HG03521 (cell line): ENCODE data around the gene PDIA5.
"Not testable (repeated sequence)": the region's sequence is repeated elsewhere in the genome, so short reads cannot be mapped to it uniquely, and the experiment has no call there.

Source experiments
- ATAC-seq: cut with Tn5 transposase; IDR thresholded peaks from one replicate; pipeline ENCODE4 v1.9.1; 2021; ENCODE audit warnings: mild to moderate bottlenecking, moderate library complexity; ENCODE audit not compliant: unreplicated experiment

The PDIA5 gene

GRCh38 chr3:123112232-123112631, 45.4 kb downstream of the PDIA5 start:
- no peak for ATAC-seq

GRCh38 chr3:123112656-123113055, 45.8 kb downstream of the PDIA5 start:
- not testable (repeated sequence) for ATAC-seq

GRCh38 chr3:123113889-123114450, 47.1 kb downstream of the PDIA5 start:
- ATAC-seq, result no peak

GRCh38 chr3:123116116-123116515, 49.3 kb downstream of the PDIA5 start:
- ATAC-seq, result no peak

GRCh38 chr3:123119388-123119787, 52.6 kb downstream of the PDIA5 start:
- ATAC-seq, result no peak

- no peak for ATAC-seq
These were observed 53.0 kb downstream of the PDIA5 start for GRCh38 chr3:123119802-123120201.

GRCh38 chr3:123120573-123120972, 53.7 kb downstream of the PDIA5 start:
- no peak for ATAC-seq

- no peak for ATAC-seq
These were observed 55.2 kb downstream of the PDIA5 start for GRCh38 chr3:123122057-123122456.

- no peak for ATAC-seq
These were observed 55.9 kb downstream of the PDIA5 start for GRCh38 chr3:123122525-123123315.

GRCh38 chr3:123123716-123124616, 57.1 kb downstream of the PDIA5 start:
- ATAC-seq, result no peak

- no peak for ATAC-seq
These were observed 58.1 kb downstream of the PDIA5 start for GRCh38 chr3:123124971-123125370.

- no peak for ATAC-seq
These were observed 59.2 kb downstream of the PDIA5 start for GRCh38 chr3:123126031-123126430.

- ATAC-seq, result no peak
These were observed 59.8 kb downstream of the PDIA5 start for GRCh38 chr3:123126653-123127052.

GRCh38 chr3:123129092-123129491, 62.3 kb downstream of the PDIA5 start:
- no peak for ATAC-seq

- no peak for ATAC-seq
These were observed 62.7 kb downstream of the PDIA5 start for GRCh38 chr3:123129532-123129931.

GRCh38 chr3:123130079-123130750, 63.4 kb downstream of the PDIA5 start:
- ATAC-seq, result no peak

GRCh38 chr3:123134671-123135070, 67.8 kb downstream of the PDIA5 start:
- ATAC-seq, result no peak

- ATAC-seq, result no peak
These were observed 70.2 kb downstream of the PDIA5 start for GRCh38 chr3:123137001-123137400.

- no peak for ATAC-seq
These were observed 72.1 kb downstream of the PDIA5 start for GRCh38 chr3:123138839-123139444.

GRCh38 chr3:123139522-123139921, 72.7 kb downstream of the PDIA5 start:
- ATAC-seq, result no peak

GRCh38 chr3:123140550-123140949, 73.7 kb downstream of the PDIA5 start:
- ATAC-seq, result no peak
